Stimulated activated CD4-positive, alpha-beta T cell treated with anti-CD3 and anti-CD28 coated beads, Interleukin-12 subunit alpha, Interleukin-12 subunit beta, amount 100 ng/mL, for 24 hours (primary cell): ENCODE results near the gene DHRS4L2.

Source experiments
- DNase-seq, 2 experiments: peaks; one replicate each; pipeline ENCODE4 v3.0.0-alpha.2; 2020; ENCODE audit warnings: low read depth in 2 of 2

DHRS4L2 gene

DNA sequence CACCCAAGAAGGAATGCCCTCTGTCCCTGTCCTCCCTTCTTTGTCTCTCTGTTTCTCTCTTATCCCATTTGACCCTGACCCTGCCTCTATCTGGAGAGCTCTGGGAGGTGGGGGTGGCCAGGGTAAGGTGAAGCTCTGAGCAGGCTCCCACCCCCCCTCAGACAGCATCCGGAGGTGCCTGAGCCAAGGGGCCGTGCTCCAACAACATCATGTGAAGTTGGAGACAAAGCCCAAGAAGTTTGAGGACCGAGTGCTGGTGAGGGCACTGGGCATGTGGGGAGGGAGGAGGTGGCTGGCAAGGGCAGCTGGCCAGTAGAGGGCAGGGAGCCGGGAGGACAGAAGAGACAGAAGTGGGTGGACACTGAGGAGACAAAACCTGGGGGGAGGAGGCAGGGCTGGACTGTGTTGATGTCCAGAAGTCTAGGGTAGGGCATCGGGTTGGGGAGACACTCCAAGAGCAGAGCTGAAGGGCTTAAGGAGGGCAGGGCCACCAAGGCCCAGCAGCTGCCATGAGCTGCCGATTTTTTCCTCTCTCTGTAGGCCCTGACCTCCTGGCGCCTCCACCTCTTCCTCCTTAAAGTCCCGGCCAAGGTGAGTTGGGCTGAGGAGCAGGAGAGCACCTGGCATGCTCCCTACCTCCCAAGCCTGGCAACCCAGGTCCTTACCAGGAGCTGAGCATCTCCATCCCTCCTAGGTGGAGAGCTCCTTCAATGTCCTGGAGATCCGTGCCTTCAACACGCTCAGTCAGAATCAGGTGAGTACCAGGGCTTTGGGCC is 65.0 kb downstream of the DHRS4L2 start:
- DNase-seq = no peak

GRCh38 chr14:24054324-24054641 is 65.6 kb downstream of the DHRS4L2 start:
- DNase-seq = no peak

DNA sequence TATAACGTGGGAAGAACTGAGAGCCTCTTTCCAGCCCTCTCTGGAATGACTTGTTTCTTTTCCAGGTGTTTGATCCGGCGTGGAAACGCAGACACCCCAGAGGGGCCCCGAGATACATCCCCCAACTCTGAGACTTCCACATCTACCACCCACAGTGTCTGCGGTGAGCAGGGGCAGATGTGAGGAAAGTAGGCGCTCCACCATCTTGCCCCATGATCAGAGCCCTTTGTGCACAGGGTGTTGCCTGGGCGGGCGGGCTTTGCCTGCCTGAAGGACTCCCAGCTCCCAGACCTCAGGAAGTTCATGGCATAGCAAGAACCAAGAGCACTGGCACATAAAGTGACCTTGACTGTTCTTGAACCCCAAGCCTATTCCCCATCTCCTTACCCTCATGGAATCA is 65.9 kb downstream of the DHRS4L2 start:
- no peak for DNase-seq
